Measurements from ENCODE around the gene MINDY3.
"Not testable (repeated sequence)": the region's sequence is repeated elsewhere in the genome, so short reads cannot be mapped to it uniquely, and the experiment has no call there.

Gene MINDY3

GRCh38 chr10:15859906-15860691 lies at the start of gene MINDY3:
MINDY3 (minus strand) TSS chr10:15860507; CDS start chr10:15860299, 208 bp downstream.
- peak; percentile 96 for ATAC-seq
- H3K9me3 Mint-ChIP-seq = peaks cover 6% of the 10 kb centered on the region
- peaks cover 10% of the 10 kb centered on the region for H3K36me3 Mint-ChIP-seq (ENCODE audit: low read depth)
- peak; percentile 81 for DNase-seq
- peaks cover 10% of the 10 kb centered on the region for H3K27me3 Mint-ChIP-seq
- H3K27ac Mint-ChIP-seq = peak within 1 kb of the TSS; percentile 94
- peak within 1 kb of the TSS; percentile 91 for H3K4me3 Mint-ChIP-seq
- H3K4me1 Mint-ChIP-seq = peaks cover 36% of the 10 kb centered on the region

GRCh38 chr10:15901889-15902288 lies 41.6 kb upstream of the MINDY3 start:
- no peak overlapping the region for H3K4me3 Mint-ChIP-seq
- H3K27me3 Mint-ChIP-seq = peaks cover 10% of the 10 kb centered on the region
- DNase-seq (no peak), ATAC-seq (no peak)
- H3K9me3 Mint-ChIP-seq = no peaks in the 10 kb centered on the region
- H3K4me1 Mint-ChIP-seq = no peaks in the 10 kb centered on the region
- H3K27ac Mint-ChIP-seq = no peak overlapping the region
- no peaks in the 10 kb centered on the region for H3K36me3 Mint-ChIP-seq (ENCODE audit: low read depth)

GRCh38 chr10:15898046-15898445 lies 37.7 kb upstream of the MINDY3 start:
- no peaks in the 10 kb centered on the region for H3K9me3 Mint-ChIP-seq
- H3K27me3 Mint-ChIP-seq = peaks cover 23% of the 10 kb centered on the region
- no peaks in the 10 kb centered on the region for H3K36me3 Mint-ChIP-seq (ENCODE audit: low read depth)
- H3K4me1 Mint-ChIP-seq = no peaks in the 10 kb centered on the region
- ATAC-seq (peak; percentile 24), DNase-seq (no peak)
- no peak overlapping the region for H3K27ac Mint-ChIP-seq
- H3K4me3 Mint-ChIP-seq = no peak overlapping the region

GRCh38 chr10:15897287-15897686 lies 37.0 kb upstream of the MINDY3 start:
- no peaks in the 10 kb centered on the region for H3K36me3 Mint-ChIP-seq (ENCODE audit: low read depth)

GRCh38 chr10:15896654-15897053 lies 36.3 kb upstream of the MINDY3 start:
- H3K4me1 Mint-ChIP-seq = no peaks in the 10 kb centered on the region
- ATAC-seq (no peak), DNase-seq (no peak)
- H3K36me3 Mint-ChIP-seq (ENCODE audit: low read depth) = no peaks in the 10 kb centered on the region
- H3K27me3 Mint-ChIP-seq = peaks cover 22% of the 10 kb centered on the region
- no peak overlapping the region for H3K27ac Mint-ChIP-seq
- H3K4me3 Mint-ChIP-seq = no peak overlapping the region
- no peaks in the 10 kb centered on the region for H3K9me3 Mint-ChIP-seq

More at GRCh38 chr10:15897287-15897686, 37.0 kb upstream of the MINDY3 start:
- Mint-ChIP-seq H3K4me3 (no peak overlapping the region), H3K27ac (no peak overlapping the region), H3K27me3 (peaks cover 25% of the 10 kb centered on the region), H3K4me1 (no peaks in the 10 kb centered on the region), H3K9me3 (no peaks in the 10 kb centered on the region)
- ATAC-seq = no peak
- DNase-seq = no peak

GRCh38 chr10:15884447-15884846 lies 24.1 kb upstream of the MINDY3 start:
- H3K4me3 Mint-ChIP-seq = no peak overlapping the region
- ATAC-seq (no peak), DNase-seq (no peak)
- no peak overlapping the region for H3K27ac Mint-ChIP-seq
- H3K9me3 Mint-ChIP-seq = no peaks in the 10 kb centered on the region
- no peaks in the 10 kb centered on the region for H3K4me1 Mint-ChIP-seq
- H3K27me3 Mint-ChIP-seq = peaks cover 31% of the 10 kb centered on the region
- H3K36me3 Mint-ChIP-seq (ENCODE audit: low read depth) = no peaks in the 10 kb centered on the region

GRCh38 chr10:15881542-15881941 lies 21.2 kb upstream of the MINDY3 start:
- Mint-ChIP-seq H3K4me1 (no peaks in the 10 kb centered on the region), H3K9me3 (no peaks in the 10 kb centered on the region), H3K4me3 (no peak overlapping the region), H3K27me3 (peaks cover 32% of the 10 kb centered on the region), H3K36me3 (ENCODE audit: low read depth) (no peaks in the 10 kb centered on the region), H3K27ac (no peak overlapping the region)
- ATAC-seq = no peak
- DNase-seq = no peak

GRCh38 chr10:15879663-15880062 lies 19.4 kb upstream of the MINDY3 start:
- H3K27me3 Mint-ChIP-seq = peaks cover 39% of the 10 kb centered on the region
- no peaks in the 10 kb centered on the region for H3K9me3 Mint-ChIP-seq
- no peak overlapping the region for H3K4me3 Mint-ChIP-seq
- no peak for ATAC-seq
- H3K4me1 Mint-ChIP-seq = no peaks in the 10 kb centered on the region
- no peak overlapping the region for H3K27ac Mint-ChIP-seq
- no peaks in the 10 kb centered on the region for H3K36me3 Mint-ChIP-seq (ENCODE audit: low read depth)
- no peak for DNase-seq

GRCh38 chr10:15879058-15879457 lies 18.8 kb upstream of the MINDY3 start:
- Mint-ChIP-seq H3K4me1 (no peaks in the 10 kb centered on the region), H3K9me3 (no peaks in the 10 kb centered on the region), H3K27ac (no peak overlapping the region), H3K4me3 (no peak overlapping the region), H3K27me3 (peaks cover 44% of the 10 kb centered on the region), H3K36me3 (ENCODE audit: low read depth) (no peaks in the 10 kb centered on the region)
- DNase-seq = no peak
- no peak for ATAC-seq

GRCh38 chr10:15877836-15878576 lies 17.7 kb upstream of the MINDY3 start:
- Mint-ChIP-seq H3K4me3 (no peak overlapping the region), H3K36me3 (ENCODE audit: low read depth) (no peaks in the 10 kb centered on the region), H3K9me3 (peaks cover 5% of the 10 kb centered on the region), H3K27me3 (peaks cover 53% of the 10 kb centered on the region), H3K4me1 (no peaks in the 10 kb centered on the region), H3K27ac (no peak overlapping the region)
- no peak for ATAC-seq
- no peak for DNase-seq

- not testable (repeated sequence) for ATAC-seq; H3K9me3 Mint-ChIP-seq; H3K4me3 Mint-ChIP-seq; DNase-seq; H3K36me3 Mint-ChIP-seq (ENCODE audit: low read depth); H3K4me1 Mint-ChIP-seq; H3K27ac Mint-ChIP-seq
- peaks cover 51% of the 10 kb centered on the region for H3K27me3 Mint-ChIP-seq
These were observed 16.0 kb upstream of the MINDY3 start for GRCh38 chr10:15876274-15876673.

- H3K27me3 Mint-ChIP-seq = peaks cover 55% of the 10 kb centered on the region
- not testable (repeated sequence) for H3K9me3 Mint-ChIP-seq; H3K4me1 Mint-ChIP-seq; H3K36me3 Mint-ChIP-seq (ENCODE audit: low read depth); H3K27ac Mint-ChIP-seq; DNase-seq; ATAC-seq; H3K4me3 Mint-ChIP-seq
These were observed 12.3 kb upstream of the MINDY3 start for GRCh38 chr10:15872645-15873044.

- no peak overlapping the region for H3K4me3 Mint-ChIP-seq
- ATAC-seq = no peak
- H3K36me3 Mint-ChIP-seq (ENCODE audit: low read depth) = no peaks in the 10 kb centered on the region
- no peaks in the 10 kb centered on the region for H3K4me1 Mint-ChIP-seq
- H3K27ac Mint-ChIP-seq = no peak overlapping the region
- H3K27me3 Mint-ChIP-seq = peaks cover 56% of the 10 kb centered on the region
- H3K9me3 Mint-ChIP-seq = peaks cover 5% of the 10 kb centered on the region
- no peak for DNase-seq
These were observed 11.5 kb upstream of the MINDY3 start for GRCh38 chr10:15871823-15872222.

- Mint-ChIP-seq H3K4me3 (no peak overlapping the region), H3K9me3 (peaks cover 5% of the 10 kb centered on the region), H3K27me3 (peaks cover 58% of the 10 kb centered on the region), H3K27ac (no peak overlapping the region), H3K36me3 (ENCODE audit: low read depth) (no peaks in the 10 kb centered on the region), H3K4me1 (no peaks in the 10 kb centered on the region)
- no peak for DNase-seq
- no peak for ATAC-seq
These were observed 9.6 kb upstream of the MINDY3 start for GRCh38 chr10:15869935-15870334.

GRCh38 chr10:15868006-15868405 lies 7.7 kb upstream of the MINDY3 start:
- peaks cover 50% of the 10 kb centered on the region for H3K27me3 Mint-ChIP-seq
- ATAC-seq = no peak

More at GRCh38 chr10:15868006-15868405, 7.7 kb upstream of the MINDY3 start:
- Mint-ChIP-seq H3K9me3 (peaks cover under 1% of the 10 kb centered on the region), H3K27ac (no peak overlapping the region), H3K4me3 (no peak overlapping the region), H3K36me3 (ENCODE audit: low read depth) (no peaks in the 10 kb centered on the region), H3K4me1 (no peaks in the 10 kb centered on the region)
- DNase-seq = no peak
